Osteoblast (primary cell): ENCODE data around the gene TRIM4. TPM values are rescaled to one million over a fixed set of nuclear protein-coding genes. Genes with fewer than 3 reads are reported as not detected.

ENCODE experiments used
- DNase-seq: peaks from one replicate; pipeline ENCODE4 v3.0.0; 2011; ENCODE audit warnings: low spot score, mixed read lengths; ENCODE audit not compliant: insufficient read length; ENCODE audit errors: missing footprints
- H2AFZ ChIP-seq: 2 replicates; pipeline ENCODE4 v1.6.0; 2011; ENCODE audit warnings: mild to moderate bottlenecking, low read length
- H3K27ac ChIP-seq: 2 replicates; pipeline ENCODE4 v1.5.1; 2011; ENCODE audit warnings: mild to moderate bottlenecking, low read depth, low read length, moderate library complexity
- H3K27me3 ChIP-seq: 2 replicates; pipeline ENCODE4 v1.6.0; 2012; ENCODE audit warnings: mild to moderate bottlenecking, control low read depth, inconsistent platforms, low read length, moderate library complexity; ENCODE audit not compliant: insufficient read depth
- H3K36me3 ChIP-seq: 2 replicates; pipeline ENCODE4 v1.5.1; 2011; ENCODE audit warnings: mild to moderate bottlenecking, low read length, control low read depth, moderate library complexity; ENCODE audit not compliant: insufficient read depth
- H3K4me1 ChIP-seq: 2 replicates; pipeline ENCODE4 v1.5.1; 2011; ENCODE audit warnings: mild to moderate bottlenecking, low read length, control low read depth, moderate library complexity; ENCODE audit not compliant: insufficient read depth
- H3K4me2 ChIP-seq: 2 replicates; pipeline ENCODE4 v1.6.0; 2011; ENCODE audit warnings: mild to moderate bottlenecking, low read length; ENCODE audit not compliant: insufficient read depth
- H3K4me3 ChIP-seq: fragments of 200-600 bp; sonication (generic); 3 replicates; pipeline ENCODE4 v1.5.1; 2012; ENCODE audit warnings: mild to moderate bottlenecking, low read length, inconsistent platforms; ENCODE audit not compliant: insufficient read depth
- H3K79me2 ChIP-seq: 2 replicates; pipeline ENCODE4 v1.6.0; 2012; ENCODE audit warnings: mild to moderate bottlenecking, low read length, control low read depth, inconsistent platforms; ENCODE audit not compliant: insufficient read depth
- H3K9me3 ChIP-seq: 2 replicates; pipeline ENCODE4 v1.5.1; 2011; ENCODE audit warnings: low read depth, low read length, control low read depth
- H4K20me1 ChIP-seq: 2 replicates; pipeline ENCODE4 v1.6.0; 2012; ENCODE audit warnings: mild to moderate bottlenecking, low read length, control low read depth; ENCODE audit not compliant: insufficient read depth
- total RNA-seq: library from RNA; depleted of rRNA; stranded (reverse); fragments of >200 nt; gene quantifications from 2 replicates; pipeline ENCODE4 v1.2.3, GENCODE V29; 2012
- TF ChIP-seq, protein P1 (sequence below): IDR thresholded peaks from 2 replicates; pipeline ENCODE4 v1.5.1; 2011; ENCODE audit warnings: mild to moderate bottlenecking, low read depth, low read length, moderate library complexity; ENCODE audit errors: extremely low read depth

TRIM4 gene
- total RNA-seq, 1 donor = 26.4 TPM

DNA sequence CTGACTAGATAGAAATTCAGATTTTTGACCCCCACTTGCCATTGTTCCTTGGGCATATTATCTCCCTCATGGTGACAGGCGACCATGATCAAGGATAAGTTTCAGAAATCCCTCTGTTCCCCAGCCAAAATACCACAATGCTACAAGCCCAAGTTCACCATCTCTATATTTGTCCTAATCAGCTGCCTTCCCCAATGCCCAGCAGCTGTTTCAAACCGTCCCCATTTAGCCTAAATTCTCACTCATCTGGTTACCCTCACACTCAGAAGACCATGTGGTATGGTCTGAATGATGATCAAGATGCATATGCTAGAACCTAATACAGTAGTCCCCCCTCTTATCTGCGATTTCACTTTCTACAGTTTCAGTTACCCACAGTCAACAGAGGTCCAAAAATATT is 11.0 kb upstream of the TRIM4 start:
- no peak for DNase-seq
- no peaks in the 10 kb centered on the region for H3K9me3 ChIP-seq
- H3K4me1 ChIP-seq = peaks cover 7% of the 10 kb centered on the region
- H3K36me3 ChIP-seq = no peaks in the 10 kb centered on the region
- TF ChIP-seq, protein P1, sequence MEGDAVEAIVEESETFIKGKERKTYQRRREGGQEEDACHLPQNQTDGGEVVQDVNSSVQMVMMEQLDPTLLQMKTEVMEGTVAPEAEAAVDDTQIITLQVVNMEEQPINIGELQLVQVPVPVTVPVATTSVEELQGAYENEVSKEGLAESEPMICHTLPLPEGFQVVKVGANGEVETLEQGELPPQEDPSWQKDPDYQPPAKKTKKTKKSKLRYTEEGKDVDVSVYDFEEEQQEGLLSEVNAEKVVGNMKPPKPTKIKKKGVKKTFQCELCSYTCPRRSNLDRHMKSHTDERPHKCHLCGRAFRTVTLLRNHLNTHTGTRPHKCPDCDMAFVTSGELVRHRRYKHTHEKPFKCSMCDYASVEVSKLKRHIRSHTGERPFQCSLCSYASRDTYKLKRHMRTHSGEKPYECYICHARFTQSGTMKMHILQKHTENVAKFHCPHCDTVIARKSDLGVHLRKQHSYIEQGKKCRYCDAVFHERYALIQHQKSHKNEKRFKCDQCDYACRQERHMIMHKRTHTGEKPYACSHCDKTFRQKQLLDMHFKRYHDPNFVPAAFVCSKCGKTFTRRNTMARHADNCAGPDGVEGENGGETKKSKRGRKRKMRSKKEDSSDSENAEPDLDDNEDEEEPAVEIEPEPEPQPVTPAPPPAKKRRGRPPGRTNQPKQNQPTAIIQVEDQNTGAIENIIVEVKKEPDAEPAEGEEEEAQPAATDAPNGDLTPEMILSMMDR = no peak
- no peak overlapping the region for H3K4me3 ChIP-seq
- H3K27ac ChIP-seq = no peak overlapping the region
- H4K20me1 ChIP-seq = no peaks in the 10 kb centered on the region
- H3K4me2 ChIP-seq = no peak overlapping the region
- no peaks in the 10 kb centered on the region for H3K79me2 ChIP-seq
- no peak overlapping the region for H2AFZ ChIP-seq
- H3K27me3 ChIP-seq = peaks cover 43% of the 10 kb centered on the region

DNA sequence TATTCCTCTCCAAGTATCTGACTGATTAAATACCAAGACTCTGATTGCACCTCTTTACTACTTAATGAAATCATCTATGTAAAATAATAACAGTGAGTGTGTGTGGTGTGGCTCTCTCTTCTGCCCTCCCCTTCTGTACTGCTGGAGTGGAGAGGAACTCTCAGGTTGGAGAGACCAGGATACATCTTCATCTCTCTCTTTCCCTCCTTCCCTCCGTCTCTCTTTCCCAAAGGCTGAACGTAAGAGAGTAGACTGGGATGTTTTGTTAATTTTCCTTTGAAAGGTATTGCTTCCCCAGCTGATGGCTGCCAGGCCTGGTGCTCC is 10.4 kb upstream of the TRIM4 start:
- Histone ChIP-seq H3K36me3 (no peaks in the 10 kb centered on the region), H3K79me2 (no peaks in the 10 kb centered on the region), H3K9me3 (no peaks in the 10 kb centered on the region), H4K20me1 (no peaks in the 10 kb centered on the region), H3K4me1 (peaks cover 7% of the 10 kb centered on the region), H3K27me3 (peaks cover 41% of the 10 kb centered on the region), H3K27ac (no peak overlapping the region), H3K4me3 (no peak overlapping the region), H3K4me2 (peak overlapping the region; percentile 68), H2AFZ (peak overlapping the region; percentile 42)
- TF ChIP-seq, protein P1 = no peak
- no peak for DNase-seq

DNA sequence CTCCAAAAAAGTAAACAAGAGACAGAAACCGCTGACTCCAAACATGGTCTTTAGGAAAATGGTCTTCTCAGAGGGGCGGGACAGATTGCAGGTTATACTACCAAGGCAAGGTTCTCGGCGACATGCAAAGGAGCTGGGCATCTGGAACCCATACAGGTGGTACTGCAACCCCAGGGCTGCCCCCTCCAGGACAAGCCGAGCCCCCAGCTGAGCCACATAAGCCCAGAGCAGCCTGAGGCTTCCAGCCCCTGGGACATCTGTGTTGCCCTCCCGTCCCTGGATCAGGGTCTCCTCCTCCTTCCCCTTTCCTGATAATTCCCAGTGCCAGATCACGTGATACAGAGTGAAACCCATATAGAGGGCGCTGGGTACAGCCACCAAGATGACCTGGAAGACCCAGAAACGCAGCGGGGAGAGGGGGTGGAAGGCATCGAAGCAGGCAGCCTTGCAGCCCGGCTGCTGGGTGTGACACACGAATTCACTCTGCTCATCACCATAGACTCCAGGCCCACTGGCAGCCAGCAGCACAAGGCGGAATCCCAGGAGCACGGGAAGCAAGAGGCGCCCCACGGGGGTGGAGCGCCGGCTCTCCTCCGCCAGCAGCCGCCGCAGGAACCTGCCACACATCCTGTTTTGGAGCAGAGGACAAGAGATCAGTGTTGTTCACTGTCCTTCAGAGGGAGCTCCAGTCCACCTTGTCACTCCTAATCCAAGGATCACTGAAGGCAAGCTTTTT is 9.8 kb upstream of the TRIM4 start, which contains the start of gene GJC3:
Gene GJC3 (minus strand): TSS at position 627 of the 736 bp plus-strand sequence. CDS start 0 bp downstream, at position 627.
- Histone ChIP-seq H3K27ac (no peak within 1 kb of the TSS), H3K4me3 (peak within 1 kb of the TSS; percentile 4), H3K4me1 (peaks cover 7% of the 10 kb centered on the region), H3K9me3 (no peaks in the 10 kb centered on the region), H3K4me2 (peak within 1 kb of the TSS; percentile 68), H3K79me2 (no peaks in the 10 kb centered on the region), H3K36me3 (no peaks in the 10 kb centered on the region), H2AFZ (peak within 1 kb of the TSS; percentile 42), H4K20me1 (no peaks in the 10 kb centered on the region), H3K27me3 (peaks cover 36% of the 10 kb centered on the region)
- DNase-seq = peak; percentile 90
- TF ChIP-seq, protein P1 = peak; percentile 20

DNA sequence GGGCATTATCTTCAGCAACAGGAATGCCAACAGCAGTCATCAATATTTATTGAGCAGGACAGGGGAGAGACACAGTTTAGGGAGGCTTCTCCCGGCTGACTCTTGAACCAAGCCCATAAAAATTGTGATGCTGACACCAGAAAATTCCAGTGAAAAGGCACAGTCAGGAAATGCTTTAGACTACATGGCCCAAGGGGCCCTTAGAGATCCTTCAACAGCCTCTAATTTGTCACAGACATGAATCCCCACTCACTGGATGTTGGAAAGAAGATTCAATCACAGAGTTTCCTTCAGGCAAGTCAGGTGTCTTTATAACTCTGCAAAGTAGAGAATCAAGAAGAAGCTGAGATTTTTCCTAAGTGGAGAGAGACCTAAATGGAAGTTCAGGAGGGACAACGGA is 8.9 kb upstream of the TRIM4 start:
- Histone ChIP-seq H3K36me3 (no peaks in the 10 kb centered on the region), H3K4me2 (no peak overlapping the region), H3K27me3 (peaks cover 29% of the 10 kb centered on the region), H3K4me1 (peaks cover 7% of the 10 kb centered on the region), H3K4me3 (no peak overlapping the region), H3K79me2 (no peaks in the 10 kb centered on the region), H2AFZ (no peak overlapping the region), H3K9me3 (no peaks in the 10 kb centered on the region), H3K27ac (no peak overlapping the region), H4K20me1 (no peaks in the 10 kb centered on the region)
- TF ChIP-seq, protein P1 = no peak
- DNase-seq = no peak
